Ascending aorta (tissue), 2 donors: ENCODE data around the gene AFAP1L2. TPM values are rescaled to one million over a fixed set of nuclear protein-coding genes. Genes with fewer than 3 reads are reported as not detected.

Experiments used
- DNase-seq, 2 donors: peaks; one replicate each; pipeline ENCODE4 v3.0.0-alpha.2; 2019; ENCODE audit warnings: low spot score in 2 of 2
- H3K27ac ChIP-seq, 2 donors: fragments of 200-600 bp; sonication (generic); one replicate each; pipeline ENCODE4 v1.5.1; 2016 to 2017; ENCODE audit warnings: mild to moderate bottlenecking in 1 of 2
- H3K27me3 ChIP-seq: fragments of 200-600 bp; sonication (generic); one replicate; pipeline ENCODE4 v1.5.1; 2017
- H3K36me3 ChIP-seq, 2 donors: fragments of 200-600 bp; sonication (generic); one replicate each; pipeline ENCODE4 v1.5.1; 2016
- H3K4me1 ChIP-seq, 2 donors: fragments of 200-600 bp; sonication (generic); one replicate each; pipeline ENCODE4 v1.5.1; 2016 to 2017; ENCODE audit warnings: mild to moderate bottlenecking in 1 of 2
- H3K4me3 ChIP-seq, 2 donors: fragments of 200-600 bp; sonication (generic); one replicate each; pipeline ENCODE4 v1.5.1; 2016 to 2017; ENCODE audit warnings: mild to moderate bottlenecking in 1 of 2
- H3K9me3 ChIP-seq, 2 donors: fragments of 200-600 bp; sonication (generic); one replicate each; pipeline ENCODE4 v1.5.1; 2016
- CTCF ChIP-seq, 3 experiments: fragments of 200-600 bp in 2 of 3; fragments of 450-650 bp in 1 of 3; sonication (generic) in 2 of 3; IDR thresholded peaks; one replicate each; pipeline ENCODE4 v1.5.1; 2016 to 2019; ENCODE audit warnings: antibody characterized with exemption in 3 of 3, mild to moderate bottlenecking in 1 of 3, moderate library complexity in 1 of 3
- intact Hi-C: fragments of 100-400 bp; cut with DNase I; formaldehyde crosslinking; loops from one replicate; pipeline ENCODE4 v1.15.1; 2023
- total RNA-seq: library from RNA; depleted of rRNA; stranded (reverse); fragments of >200 nt; gene quantifications from one replicate; pipeline ENCODE4 v1.1.0, GENCODE V29; 2016

The AFAP1L2 gene
- total RNA-seq, 1 donor from 2014 or later = 30.4 TPM

- no peak for TF ChIP-seq CTCF (IDR thresholded peaks at IDR 0.05)
- Histone ChIP-seq H3K27me3 (no peaks in the 10 kb centered on the region), H3K4me3 (no peak overlapping the region), H3K36me3 (no peaks in the 10 kb centered on the region), H3K27ac (no peak overlapping the region), H3K4me1 (peaks cover 0 to 5% of the 10 kb centered on the region in 2 donors), H3K9me3 (no peaks in the 10 kb centered on the region)
- intact Hi-C loops = no loop called here
- no peak for DNase-seq
Observed at GRCh38 chr10:114266521-114266920, 137.8 kb downstream of the AFAP1L2 start.

- intact Hi-C loops = no loop called here
- DNase-seq = no peak
- no peak for TF ChIP-seq CTCF (IDR thresholded peaks at IDR 0.05)
Observed at GRCh38 chr10:114265392-114266053, 138.8 kb downstream of the AFAP1L2 start.

GRCh38 chr10:114262496-114262895 is 141.8 kb downstream of the AFAP1L2 start:
- Histone ChIP-seq H3K4me1 (no peaks in the 10 kb centered on the region), H3K27me3 (no peaks in the 10 kb centered on the region), H3K4me3 (no peak overlapping the region), H3K27ac (no peak overlapping the region), H3K36me3 (no peaks in the 10 kb centered on the region), H3K9me3 (no peaks in the 10 kb centered on the region)
- intact Hi-C loops = no loop called here
- DNase-seq = no peak
- TF ChIP-seq CTCF (IDR thresholded peaks at IDR 0.05) = no peak

More at GRCh38 chr10:114265392-114266053, 138.8 kb downstream of the AFAP1L2 start:
- Histone ChIP-seq H3K4me1 (no peaks in the 10 kb centered on the region), H3K9me3 (no peaks in the 10 kb centered on the region), H3K36me3 (no peaks in the 10 kb centered on the region), H3K4me3 (no peak overlapping the region), H3K27me3 (no peaks in the 10 kb centered on the region), H3K27ac (no peak overlapping the region)

- no peaks in the 10 kb centered on the region for H3K4me1 ChIP-seq
- no peaks in the 10 kb centered on the region for H3K36me3 ChIP-seq
- intact Hi-C loops = no loop called here
- no peak overlapping the region for H3K27ac ChIP-seq
- TF ChIP-seq CTCF (IDR thresholded peaks at IDR 0.05) = no peak
- no peaks in the 10 kb centered on the region for H3K27me3 ChIP-seq
- H3K4me3 ChIP-seq = no peak overlapping the region
- H3K9me3 ChIP-seq = no peaks in the 10 kb centered on the region
- DNase-seq = no peak
Observed at GRCh38 chr10:114261076-114261475, 143.2 kb downstream of the AFAP1L2 start.

- Histone ChIP-seq H3K27me3 (no peaks in the 10 kb centered on the region), H3K27ac (no peak overlapping the region)
- intact Hi-C loops = no loop called here
Observed at GRCh38 chr10:114260366-114260765, 143.9 kb downstream of the AFAP1L2 start.

More at GRCh38 chr10:114260366-114260765, 143.9 kb downstream of the AFAP1L2 start:
- Histone ChIP-seq H3K4me3 (no peak overlapping the region), H3K4me1 (no peaks in the 10 kb centered on the region), H3K9me3 (no peaks in the 10 kb centered on the region), H3K36me3 (no peaks in the 10 kb centered on the region)
- DNase-seq = no peak
- no peak for TF ChIP-seq CTCF (IDR thresholded peaks at IDR 0.05)
